ENCODE measurements around the gene GDAP1L1. TPM values are rescaled to one million over a fixed set of nuclear protein-coding genes. Genes with fewer than 3 reads are reported as not detected.
"Not testable (repeated sequence)": the region's sequence is repeated elsewhere in the genome, so short reads cannot be mapped to it uniquely, and the experiment has no call there.

GDAP1L1 gene
- total RNA-seq, 1 donor from 2014 or later: 1.1 TPM

- Mint-ChIP-seq H3K36me3 (ENCODE audit: insufficient read depth) (no peaks in the 10 kb centered on the region), H3K9me3 (ENCODE audit: low read depth) (no peaks in the 10 kb centered on the region), H3K4me3 (ENCODE audit: low read depth) (no peak overlapping the region), H3K27ac (no peak overlapping the region), H3K4me1 (ENCODE audit: low read depth) (no peaks in the 10 kb centered on the region), H3K27me3 (peaks cover 3% of the 10 kb centered on the region)
- no peak for DNase-seq (ENCODE audit: low spot score, unreplicated experiment)
- TF ChIP-seq CTCF (IDR thresholded peaks at IDR 0.05; ENCODE audit: unreplicated experiment): no peak
Observed at GRCh38 chr20:44233436-44234016, 13.6 kb upstream of the GDAP1L1 start.

GRCh38 chr20:44234566-44235317 is 12.4 kb upstream of the GDAP1L1 start:
- H3K9me3 Mint-ChIP-seq (ENCODE audit: low read depth): no peaks in the 10 kb centered on the region
- H3K4me1 Mint-ChIP-seq (ENCODE audit: low read depth): peaks cover 3% of the 10 kb centered on the region
- no peak overlapping the region for H3K4me3 Mint-ChIP-seq (ENCODE audit: low read depth)
- TF ChIP-seq CTCF (IDR thresholded peaks at IDR 0.05; ENCODE audit: unreplicated experiment): no peak
- H3K36me3 Mint-ChIP-seq (ENCODE audit: insufficient read depth): no peaks in the 10 kb centered on the region
- no peak for DNase-seq (ENCODE audit: low spot score, unreplicated experiment)
- H3K27ac Mint-ChIP-seq: no peak overlapping the region
- H3K27me3 Mint-ChIP-seq: peaks cover 3% of the 10 kb centered on the region

- Mint-ChIP-seq H3K27ac (no peak overlapping the region), H3K9me3 (ENCODE audit: low read depth) (no peaks in the 10 kb centered on the region), H3K27me3 (no peaks in the 10 kb centered on the region), H3K4me3 (ENCODE audit: low read depth) (no peak overlapping the region), H3K36me3 (ENCODE audit: insufficient read depth) (no peaks in the 10 kb centered on the region), H3K4me1 (ENCODE audit: low read depth) (peaks cover 3% of the 10 kb centered on the region)
- DNase-seq (ENCODE audit: low spot score, unreplicated experiment): no peak
- no peak for TF ChIP-seq CTCF (IDR thresholded peaks at IDR 0.05; ENCODE audit: unreplicated experiment)
Observed at GRCh38 chr20:44235702-44236101, 11.4 kb upstream of the GDAP1L1 start.

- H3K4me3 Mint-ChIP-seq (ENCODE audit: low read depth); DNase-seq (ENCODE audit: low spot score, unreplicated experiment); H3K27ac Mint-ChIP-seq; H3K9me3 Mint-ChIP-seq (ENCODE audit: low read depth); H3K27me3 Mint-ChIP-seq; H3K4me1 Mint-ChIP-seq (ENCODE audit: low read depth); H3K36me3 Mint-ChIP-seq (ENCODE audit: insufficient read depth): not testable (repeated sequence)
Observed at GRCh38 chr20:44236840-44237239, 10.3 kb upstream of the GDAP1L1 start.

- Mint-ChIP-seq H3K4me1 (ENCODE audit: low read depth) (peaks cover 4% of the 10 kb centered on the region), H3K4me3 (ENCODE audit: low read depth) (no peak overlapping the region), H3K9me3 (ENCODE audit: low read depth) (no peaks in the 10 kb centered on the region), H3K27ac (no peak overlapping the region), H3K36me3 (ENCODE audit: insufficient read depth) (no peaks in the 10 kb centered on the region), H3K27me3 (peaks cover 26% of the 10 kb centered on the region)
- no peak for DNase-seq (ENCODE audit: low spot score, unreplicated experiment)
- no peak for TF ChIP-seq CTCF (IDR thresholded peaks at IDR 0.05; ENCODE audit: unreplicated experiment)
Observed at GRCh38 chr20:44241796-44242195, 5.3 kb upstream of the GDAP1L1 start.

- no peaks in the 10 kb centered on the region for H3K9me3 Mint-ChIP-seq (ENCODE audit: low read depth)
- no peak overlapping the region for H3K4me3 Mint-ChIP-seq (ENCODE audit: low read depth)
- DNase-seq (ENCODE audit: low spot score, unreplicated experiment): no peak
- peaks cover 4% of the 10 kb centered on the region for H3K4me1 Mint-ChIP-seq (ENCODE audit: low read depth)
- peaks cover 36% of the 10 kb centered on the region for H3K27me3 Mint-ChIP-seq
- no peaks in the 10 kb centered on the region for H3K36me3 Mint-ChIP-seq (ENCODE audit: insufficient read depth)
- H3K27ac Mint-ChIP-seq: no peak overlapping the region
- no peak for TF ChIP-seq CTCF (IDR thresholded peaks at IDR 0.05; ENCODE audit: unreplicated experiment)
Observed at GRCh38 chr20:44245977-44246376, 1.1 kb upstream of the GDAP1L1 start.
